ENCODE measurements around the gene ASMTL.
"Not testable (repeated sequence)": the region's sequence is repeated elsewhere in the genome, so short reads cannot be mapped to it uniquely, and the experiment has no call there.

The ASMTL gene, protein sequence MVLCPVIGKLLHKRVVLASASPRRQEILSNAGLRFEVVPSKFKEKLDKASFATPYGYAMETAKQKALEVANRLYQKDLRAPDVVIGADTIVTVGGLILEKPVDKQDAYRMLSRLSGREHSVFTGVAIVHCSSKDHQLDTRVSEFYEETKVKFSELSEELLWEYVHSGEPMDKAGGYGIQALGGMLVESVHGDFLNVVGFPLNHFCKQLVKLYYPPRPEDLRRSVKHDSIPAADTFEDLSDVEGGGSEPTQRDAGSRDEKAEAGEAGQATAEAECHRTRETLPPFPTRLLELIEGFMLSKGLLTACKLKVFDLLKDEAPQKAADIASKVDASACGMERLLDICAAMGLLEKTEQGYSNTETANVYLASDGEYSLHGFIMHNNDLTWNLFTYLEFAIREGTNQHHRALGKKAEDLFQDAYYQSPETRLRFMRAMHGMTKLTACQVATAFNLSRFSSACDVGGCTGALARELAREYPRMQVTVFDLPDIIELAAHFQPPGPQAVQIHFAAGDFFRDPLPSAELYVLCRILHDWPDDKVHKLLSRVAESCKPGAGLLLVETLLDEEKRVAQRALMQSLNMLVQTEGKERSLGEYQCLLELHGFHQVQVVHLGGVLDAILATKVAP

DNA sequence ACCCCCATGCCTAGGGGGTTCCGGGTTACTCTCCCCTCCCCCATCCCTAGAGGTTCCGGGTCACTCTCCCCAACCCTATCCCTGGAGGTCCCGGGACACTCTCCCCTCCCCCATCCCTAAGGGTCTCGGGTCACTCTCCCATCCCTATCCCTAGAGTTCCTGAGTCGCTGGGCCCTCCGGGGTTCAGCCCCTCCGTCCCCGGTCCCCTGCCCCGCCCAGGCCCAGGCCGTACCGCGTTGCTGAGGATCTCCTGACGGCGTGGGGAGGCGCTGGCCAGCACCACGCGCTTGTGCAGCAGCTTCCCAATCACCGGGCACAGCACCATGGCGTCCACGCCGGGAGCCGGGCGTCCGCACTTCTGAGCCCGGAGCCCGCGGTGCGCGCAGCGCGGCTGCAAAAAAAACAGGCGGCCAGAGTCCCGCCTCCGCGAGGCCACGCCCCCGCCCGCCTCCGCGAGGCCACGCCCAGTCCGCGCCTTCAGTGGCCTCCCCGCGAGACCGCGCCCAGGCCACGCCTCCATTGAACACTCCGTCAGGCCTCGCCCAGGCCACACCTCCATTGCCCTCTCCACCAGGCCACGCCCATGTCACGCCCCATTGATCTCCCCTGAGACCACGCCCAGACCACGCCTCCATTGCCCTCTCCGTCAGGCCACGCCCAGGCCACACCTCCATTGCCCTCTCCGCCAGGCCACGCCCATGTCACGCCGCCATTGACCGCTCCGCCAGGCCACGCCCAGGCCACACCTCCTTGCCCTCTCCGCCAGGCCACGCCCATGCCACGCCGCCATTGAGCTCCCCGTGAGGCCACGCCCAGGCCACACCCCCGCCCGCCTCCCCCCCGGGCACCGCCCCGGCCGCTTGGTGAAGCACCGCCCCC lies at the start of gene ASMTL:
Gene ASMTL (minus strand): TSS at position 394 of the 879 bp plus-strand sequence. CDS start 69 bp downstream, at position 325.
- peak; percentile 100 for DNase-seq

DNA sequence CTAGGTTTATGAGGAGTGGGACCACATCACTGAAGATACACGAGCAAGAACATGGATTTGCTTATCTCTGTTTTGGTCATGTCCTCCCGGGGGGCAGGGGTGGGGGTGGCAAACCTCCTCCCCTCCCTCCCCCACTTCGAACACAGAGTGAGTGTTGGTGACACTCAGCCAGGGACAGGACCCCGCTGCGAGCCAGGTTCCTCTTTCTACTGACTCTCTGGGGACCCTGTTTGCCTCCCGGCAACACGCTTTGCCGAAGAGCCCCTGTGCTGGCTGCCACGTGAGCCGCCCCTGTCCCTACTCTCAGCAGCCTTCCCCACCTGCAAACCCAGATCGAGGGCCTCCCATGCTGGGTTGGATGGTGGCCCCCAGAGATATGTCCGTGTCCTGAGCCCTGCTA lies 49.5 kb upstream of the ASMTL start:
- peak; percentile 51 for DNase-seq

- peak; percentile 56 for DNase-seq
These were observed 48.3 kb upstream of the ASMTL start for GRCh38 chrX:1500701-1501624.

- DNase-seq: peak; percentile 53
These were observed 43.4 kb upstream of the ASMTL start for GRCh38 chrX:1496076-1496475.

DNA sequence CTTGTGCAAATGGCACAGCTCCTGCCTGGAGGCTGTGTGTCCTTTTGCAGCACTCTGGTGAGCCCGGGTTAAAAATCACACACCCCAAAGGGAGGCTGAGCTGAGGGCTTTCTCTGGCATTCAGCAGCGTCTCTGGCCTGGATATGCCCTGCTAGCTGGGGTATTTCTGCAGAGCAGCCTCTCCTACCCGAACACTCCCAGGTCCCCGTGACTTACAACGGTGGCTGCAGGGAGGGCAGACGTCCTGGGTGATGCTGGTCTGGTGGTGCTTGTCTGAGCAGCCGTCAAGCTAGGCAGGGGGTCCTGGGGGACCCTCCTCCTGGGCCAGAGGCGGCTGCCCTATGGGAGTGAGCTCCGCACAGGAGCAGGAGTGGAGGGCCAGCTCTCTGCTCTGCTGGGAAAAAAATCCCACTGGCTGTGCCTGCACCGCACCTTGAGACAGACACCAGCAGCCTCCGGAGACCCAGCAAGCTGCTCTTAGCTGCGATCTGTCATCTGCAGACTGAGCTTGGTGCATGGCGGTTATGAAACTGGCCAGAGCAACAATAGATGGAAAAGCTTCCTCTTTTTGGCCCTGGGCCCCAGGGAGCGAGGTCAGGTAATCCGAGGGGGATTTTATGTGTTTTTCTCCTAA lies 41.3 kb upstream of the ASMTL start:
- no peak for DNase-seq

GRCh38 chrX:1493412-1493811 lies 40.7 kb upstream of the ASMTL start:
- DNase-seq: no peak

- DNase-seq: no peak
These were observed 39.8 kb upstream of the ASMTL start for GRCh38 chrX:1492421-1493012.

- DNase-seq: no peak
These were observed 39.2 kb upstream of the ASMTL start for GRCh38 chrX:1491851-1492349.

DNA sequence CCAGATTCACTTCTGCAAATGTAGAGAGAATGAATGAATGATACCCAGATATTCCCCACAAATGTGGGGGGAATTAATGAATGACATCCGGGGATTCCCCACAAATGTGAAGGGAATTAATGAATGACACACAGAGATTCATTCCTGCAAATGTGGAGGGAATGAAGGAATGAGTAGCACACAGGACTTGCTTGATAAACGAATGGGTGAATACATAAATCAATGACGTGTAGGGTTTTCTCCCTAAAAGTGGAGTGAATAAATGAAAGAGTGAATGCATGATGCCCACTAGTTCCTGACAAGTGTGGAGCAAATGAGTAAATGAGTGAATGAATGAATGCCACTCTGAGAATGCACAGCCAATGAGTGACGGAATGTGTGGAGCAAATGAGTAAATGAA lies 38.5 kb upstream of the ASMTL start:
- not testable (repeated sequence) for DNase-seq

- DNase-seq: not testable (repeated sequence)
These were observed 38.0 kb upstream of the ASMTL start for GRCh38 chrX:1490723-1491122.

DNA sequence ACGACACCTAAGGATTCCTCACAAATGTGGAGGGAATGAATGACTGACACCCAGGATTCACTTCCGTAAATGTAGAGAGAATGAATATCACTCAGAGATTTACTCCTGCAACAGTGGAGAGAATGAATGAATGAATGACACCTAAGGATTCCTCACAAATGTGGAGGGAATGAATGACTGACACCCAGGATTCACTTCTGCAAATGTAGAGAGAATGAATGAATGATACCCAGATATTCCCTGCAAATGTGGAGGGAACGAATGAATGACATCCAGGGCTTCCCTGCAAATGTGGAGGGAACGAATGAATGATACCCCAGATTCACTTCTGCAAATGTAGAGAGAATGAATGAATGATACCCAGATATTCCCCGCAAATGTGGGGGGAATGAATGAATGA lies 36.6 kb upstream of the ASMTL start:
- not testable (repeated sequence) for DNase-seq

- no peak for DNase-seq
These were observed 36.0 kb upstream of the ASMTL start for GRCh38 chrX:1488745-1489144.

DNA sequence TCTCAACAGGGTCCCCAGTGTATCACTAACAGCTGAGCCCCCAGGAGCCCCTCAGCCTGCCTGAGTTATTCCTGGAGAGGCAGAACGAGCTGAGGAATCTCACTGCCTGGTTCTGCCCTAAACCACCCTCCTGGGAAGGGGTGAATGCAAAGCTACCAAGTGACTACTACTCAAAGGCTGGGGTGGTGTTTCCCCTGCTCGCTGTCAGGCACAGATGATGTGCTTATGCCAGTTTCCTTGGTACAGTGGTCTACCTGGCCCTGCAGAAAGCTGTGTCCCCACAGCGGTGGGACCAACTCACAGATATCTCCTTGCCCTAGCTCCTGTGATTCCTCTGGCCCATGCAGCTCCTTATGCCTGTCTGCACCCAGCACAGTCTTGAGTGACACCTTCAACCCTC lies 35.4 kb upstream of the ASMTL start:
- peak; percentile 45 for DNase-seq

GRCh38 chrX:1487401-1487800 lies 34.7 kb upstream of the ASMTL start:
- peak; percentile 43 for DNase-seq

- DNase-seq: peak; percentile 49
These were observed 34.1 kb upstream of the ASMTL start for GRCh38 chrX:1486749-1487361.

DNA sequence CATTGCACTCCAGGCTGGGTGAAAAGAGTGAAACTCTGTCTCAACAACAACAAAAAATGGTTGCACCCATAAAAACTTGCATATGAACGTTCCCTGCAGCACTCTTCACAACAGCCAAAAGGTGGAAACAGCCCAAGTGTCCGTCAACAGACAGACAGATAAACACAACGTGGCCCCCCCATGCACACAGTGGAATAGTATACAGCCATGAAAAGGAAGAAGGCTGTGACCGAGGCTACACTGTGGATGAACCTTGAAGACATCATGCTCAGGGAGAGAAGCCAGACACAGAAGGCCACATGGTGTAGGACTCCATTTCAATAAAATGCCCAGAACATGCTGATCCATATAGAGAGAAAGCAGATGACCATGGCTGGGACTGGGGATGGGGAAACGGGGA lies 33.5 kb upstream of the ASMTL start:
- DNase-seq: peak; percentile 24

DNA sequence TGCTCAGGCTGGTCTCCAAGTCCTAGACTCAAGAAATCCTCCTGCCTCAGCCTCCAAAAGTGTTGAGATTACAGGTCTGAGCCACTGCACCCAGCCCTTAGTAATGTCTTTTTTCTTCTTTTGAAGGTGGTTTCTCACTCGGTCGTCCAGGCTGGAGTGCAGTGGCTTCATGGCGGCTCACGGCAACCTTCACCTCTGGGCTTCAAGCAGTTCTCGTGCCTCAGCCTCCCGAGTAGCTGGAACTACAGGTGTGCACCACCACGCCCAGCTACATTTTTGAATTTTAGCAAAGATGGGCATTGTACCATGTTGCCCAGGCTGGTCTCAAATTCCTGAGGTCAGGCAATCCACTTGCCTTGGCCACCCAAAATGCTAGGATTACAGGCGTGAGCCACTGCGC lies 32.3 kb upstream of the ASMTL start:
- DNase-seq: peak; percentile 49

DNA sequence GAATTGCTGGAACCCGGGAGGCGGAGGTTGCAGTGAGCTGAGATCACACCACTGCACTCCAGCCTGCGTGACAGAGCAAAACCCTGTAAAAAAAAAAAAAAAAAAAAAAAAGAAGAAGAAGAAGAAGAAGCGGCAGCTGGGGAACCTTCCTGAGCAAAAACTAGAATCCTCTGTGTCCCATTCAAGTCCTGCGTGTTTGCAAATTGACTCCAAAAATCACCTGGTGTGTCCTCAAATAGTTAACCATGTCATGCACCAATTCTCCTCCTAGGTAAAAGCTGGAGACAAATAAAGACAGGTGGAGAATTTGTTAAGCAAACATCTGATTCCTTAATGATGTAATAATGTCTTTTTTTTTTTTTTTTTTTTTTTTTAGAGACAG lies 31.9 kb upstream of the ASMTL start:
- DNase-seq: no peak

- DNase-seq: peak; percentile 56
These were observed 31.3 kb upstream of the ASMTL start for GRCh38 chrX:1483843-1484637.

DNA sequence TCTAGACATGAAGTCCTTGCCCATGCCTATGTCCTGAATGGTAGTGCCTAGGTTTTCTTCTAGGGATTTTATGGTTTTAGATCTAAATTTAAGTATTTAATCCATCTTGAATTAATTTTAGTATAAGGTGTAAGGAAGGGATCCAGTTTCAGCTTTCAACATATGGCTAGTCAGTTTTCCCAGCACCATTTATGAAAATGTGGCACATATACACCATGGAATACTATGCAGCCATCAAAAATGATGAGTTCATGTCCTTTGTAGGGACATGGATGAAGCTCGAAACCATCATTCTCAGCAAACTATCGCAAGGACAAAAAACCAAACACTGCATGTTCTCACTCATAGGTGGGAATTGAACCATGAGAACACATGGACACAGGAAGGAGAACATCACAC lies 29.8 kb upstream of the ASMTL start:
- not testable (repeated sequence) for DNase-seq

Measured in activated CD8-positive, alpha-beta memory T cell treated with anti-CD3 and anti-CD28 coated beads for 24 hours (primary cell).